Hepatocyte (in vitro differentiated cells): ENCODE measurements around the gene PDX1. TPM values are rescaled to one million over a fixed set of nuclear protein-coding genes. Genes with fewer than 3 reads are reported as not detected.
A peak's percentile ranks its signal among the peaks of the same experiment; 100 is the strongest.

Experiments used
- DNase-seq: peaks from one replicate; pipeline ENCODE4 v3.0.0-alpha.2; 2016; ENCODE audit warnings: low spot score
- H2AFZ ChIP-seq: fragments of 200-600 bp; sonication (generic); 2 replicates; pipeline ENCODE4 v1.6.0; 2016; ENCODE audit warnings: antibody characterized with exemption, mild to moderate bottlenecking
- H3K27ac ChIP-seq: fragments of 200-600 bp; sonication (generic); 2 replicates; pipeline ENCODE4 v1.5.1; 2016; ENCODE audit warnings: mild to moderate bottlenecking
- H3K27me3 ChIP-seq: fragments of 200-600 bp; sonication (generic); 2 replicates; pipeline ENCODE4 v1.6.1; 2016
- H3K36me3 ChIP-seq: fragments of 200-600 bp; sonication (generic); replicated peaks from 2 replicates; pipeline ENCODE4 v1.5.1; 2016; ENCODE audit warnings: low read depth; ENCODE audit not compliant: insufficient read depth
- H3K4me1 ChIP-seq: fragments of 200-600 bp; sonication (generic); 2 replicates; pipeline ENCODE4 v1.5.1; 2016; ENCODE audit warnings: mild to moderate bottlenecking, moderate library complexity; ENCODE audit not compliant: insufficient read depth
- H3K4me2 ChIP-seq: fragments of 200-600 bp; sonication (generic); 2 replicates; pipeline ENCODE4 v1.6.0; 2016
- H3K4me3 ChIP-seq: fragments of 200-600 bp; sonication (generic); 2 replicates; pipeline ENCODE4 v1.5.1; 2016; ENCODE audit warnings: mild to moderate bottlenecking
- H3K79me2 ChIP-seq: fragments of 200-600 bp; sonication (generic); 2 replicates; pipeline ENCODE4 v1.6.0; 2017; ENCODE audit warnings: mild to moderate bottlenecking
- H3K9me2 ChIP-seq: fragments of 200-600 bp; sonication (generic); replicated peaks from 2 replicates; pipeline ENCODE4 v1.6.0; 2017; ENCODE audit warnings: mild to moderate bottlenecking; ENCODE audit not compliant: insufficient read depth
- H3K9me3 ChIP-seq: fragments of 200-600 bp; sonication (generic); 2 replicates; pipeline ENCODE4 v1.5.1; 2016; ENCODE audit warnings: low read depth, mild to moderate bottlenecking
- H4K20me1 ChIP-seq: fragments of 200-600 bp; sonication (generic); 2 replicates; pipeline ENCODE4 v1.6.0; 2016; ENCODE audit warnings: mild to moderate bottlenecking; ENCODE audit not compliant: insufficient read depth, poor library complexity, severe bottlenecking
- CTCF ChIP-seq: fragments of 200-600 bp; sonication (generic); IDR thresholded peaks from 2 replicates; pipeline ENCODE4 v1.5.1; 2016; ENCODE audit warnings: antibody characterized with exemption, mild to moderate bottlenecking; ENCODE audit not compliant: poor library complexity
- EZH2 ChIP-seq: fragments of 200-600 bp; sonication (generic); IDR thresholded peaks from 2 replicates; pipeline ENCODE4 v1.6.1; 2016; ENCODE audit warnings: antibody characterized with exemption, mild to moderate bottlenecking, borderline replicate concordance
- EZH2phosphoT487 ChIP-seq: fragments of 200-600 bp; sonication (generic); IDR thresholded peaks from one replicate; pipeline ENCODE4 v1.6.1; 2018; ENCODE audit warnings: antibody characterized with exemption, mild to moderate bottlenecking, low read depth, moderate library complexity; ENCODE audit not compliant: unreplicated experiment, severe bottlenecking
- WGBS: methylation state at CpG from one replicate; pipeline ENCODE4 v1.1.6; 2016; ENCODE audit warnings: low lambda C conversion rate; ENCODE audit errors: missing lambda C conversion rate; 5-methylcytosine and 5-hydroxymethylcytosine counted together
- polyA plus RNA-seq: library from polyadenylated mRNA; unstranded; fragments of >200 nt; fragmentation: Nextera tagmentation; extraction: Ambion mirVana; gene quantifications from 2 replicates; pipeline ENCODE4 v1.2.1, GENCODE V29; 2016
- total RNA-seq: library from RNA; depleted of rRNA; stranded (reverse); fragments of >200 nt; gene quantifications from 2 replicates; pipeline ENCODE4 v1.2.3, GENCODE V29; 2014

The PDX1 gene
- total and polyA plus RNA-seq, 2 experiments from 2014 or later: 1.3 to 1.8 TPM

DNA sequence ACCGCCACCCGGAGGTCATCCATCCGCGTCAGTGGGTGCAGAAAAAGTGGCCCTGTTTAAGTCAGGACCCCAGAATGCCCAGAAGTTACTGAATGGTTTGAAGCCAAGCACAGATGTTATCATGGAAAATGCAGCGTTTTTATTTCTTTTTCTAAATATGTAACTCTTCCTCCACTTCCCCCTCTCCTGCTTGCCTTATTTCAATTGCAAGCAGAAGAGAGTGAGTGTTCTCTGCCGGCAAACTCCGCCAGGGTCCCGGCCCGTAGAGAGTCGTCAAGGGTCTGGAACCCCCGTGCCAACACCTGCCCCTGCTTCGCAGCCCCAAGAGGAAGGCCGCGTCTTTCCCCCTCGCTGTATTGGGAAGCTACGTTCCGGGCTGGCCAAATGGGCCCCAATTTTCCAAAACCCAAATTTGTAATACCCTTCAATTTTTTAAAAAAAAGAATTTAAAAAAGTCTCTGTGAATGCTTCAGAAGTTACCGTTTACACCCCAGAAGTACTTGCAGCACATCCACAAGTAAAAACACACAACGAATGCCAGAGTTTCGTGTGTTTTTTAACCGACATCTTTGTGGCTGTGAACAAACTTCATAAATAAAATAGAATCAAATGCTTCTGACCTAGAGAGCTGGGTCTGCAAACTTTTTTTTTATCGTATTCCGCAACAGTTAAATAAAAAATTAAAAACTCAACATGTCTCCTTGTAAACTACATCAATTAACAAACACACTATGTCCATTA lies 712 bp upstream of the PDX1 start:
- no peak for DNase-seq
- Histone ChIP-seq H3K9me2 (no peaks in the 10 kb centered on the region), H2AFZ (no peak overlapping the region), H3K79me2 (no peaks in the 10 kb centered on the region), H3K4me2 (peak overlapping the region; percentile 93), H3K36me3 (no peaks in the 10 kb centered on the region), H3K27ac (no peak overlapping the region), H3K9me3 (no peaks in the 10 kb centered on the region), H3K4me3 (peak overlapping the region; percentile 6), H3K4me1 (peaks cover 19% of the 10 kb centered on the region), H4K20me1 (no peaks in the 10 kb centered on the region), H3K27me3 (peaks cover 98% of the 10 kb centered on the region)
- 31% methylated on average over 23 of the region's 23 CpGs for WGBS
- no peak for TF ChIP-seq CTCF
- no peak for TF ChIP-seq EZH2

DNA sequence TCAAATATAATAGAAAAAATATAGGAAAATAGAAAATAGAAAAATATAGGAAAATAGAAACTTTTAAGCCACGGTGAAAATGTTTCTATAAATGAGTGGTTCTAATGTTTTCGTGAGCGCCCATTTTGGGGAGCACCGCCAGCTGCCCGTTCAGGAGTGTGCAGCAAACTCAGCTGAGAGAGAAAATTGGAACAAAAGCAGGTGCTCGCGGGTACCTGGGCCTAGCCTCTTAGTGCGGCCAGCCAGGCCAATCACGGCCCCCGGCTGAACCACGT lies 204 bp upstream of the PDX1 start:
- Histone ChIP-seq H3K4me3 (peak overlapping the region; percentile 6), H3K4me1 (peaks cover 19% of the 10 kb centered on the region), H3K9me3 (no peaks in the 10 kb centered on the region), H3K27ac (no peak overlapping the region), H3K27me3 (peaks cover 98% of the 10 kb centered on the region), H3K9me2 (no peaks in the 10 kb centered on the region), H2AFZ (peak overlapping the region; percentile 69), H3K36me3 (no peaks in the 10 kb centered on the region), H4K20me1 (no peaks in the 10 kb centered on the region), H3K4me2 (peak overlapping the region; percentile 93), H3K79me2 (no peaks in the 10 kb centered on the region)
- DNase-seq: no peak
- 1% methylated on average over 11 of the region's 11 CpGs for WGBS
- TF ChIP-seq EZH2phosphoT487 (no peak), EZH2 (no peak), CTCF (no peak)

GRCh38 chr13:27920677-27921420 lies 1.0 kb downstream of the PDX1 start:
- H3K4me2 ChIP-seq: peak overlapping the region; percentile 93
- H3K4me3 ChIP-seq: peak overlapping the region; percentile 62
- no peaks in the 10 kb centered on the region for H3K9me3 ChIP-seq
- TF ChIP-seq CTCF (no peak), EZH2phosphoT487 (peak; percentile 36), EZH2 (peak; percentile 6)
- peaks cover 19% of the 10 kb centered on the region for H3K4me1 ChIP-seq
- no peak for DNase-seq
- H3K27ac ChIP-seq: no peak overlapping the region
- no peaks in the 10 kb centered on the region for H3K79me2 ChIP-seq
- no peaks in the 10 kb centered on the region for H3K36me3 ChIP-seq
- no peaks in the 10 kb centered on the region for H4K20me1 ChIP-seq
- peak overlapping the region; percentile 69 for H2AFZ ChIP-seq
- 3% methylated on average over 40 of the region's 40 CpGs for WGBS
- H3K9me2 ChIP-seq: no peaks in the 10 kb centered on the region
- H3K27me3 ChIP-seq: peaks cover 100% of the 10 kb centered on the region
